VCaP (cell line): ENCODE results near the gene CCDC33.

Experiments
- H3K27ac ChIP-seq: fragments of 450-650 bp; 2 replicates; pipeline ENCODE4 v1.5.1; 2017
- TF ChIP-seq, protein P1 (sequence below): fragments of 450-650 bp; conservative IDR thresholded peaks from 2 replicates; pipeline ENCODE4 v1.5.1; 2017; ENCODE audit warnings: mild to moderate bottlenecking, moderate library complexity

Gene CCDC33

GRCh38 chr15:74261041-74261440 is 24.9 kb downstream of the CCDC33 start:
- no peak overlapping the region for H3K27ac ChIP-seq
- TF ChIP-seq, protein P1, sequence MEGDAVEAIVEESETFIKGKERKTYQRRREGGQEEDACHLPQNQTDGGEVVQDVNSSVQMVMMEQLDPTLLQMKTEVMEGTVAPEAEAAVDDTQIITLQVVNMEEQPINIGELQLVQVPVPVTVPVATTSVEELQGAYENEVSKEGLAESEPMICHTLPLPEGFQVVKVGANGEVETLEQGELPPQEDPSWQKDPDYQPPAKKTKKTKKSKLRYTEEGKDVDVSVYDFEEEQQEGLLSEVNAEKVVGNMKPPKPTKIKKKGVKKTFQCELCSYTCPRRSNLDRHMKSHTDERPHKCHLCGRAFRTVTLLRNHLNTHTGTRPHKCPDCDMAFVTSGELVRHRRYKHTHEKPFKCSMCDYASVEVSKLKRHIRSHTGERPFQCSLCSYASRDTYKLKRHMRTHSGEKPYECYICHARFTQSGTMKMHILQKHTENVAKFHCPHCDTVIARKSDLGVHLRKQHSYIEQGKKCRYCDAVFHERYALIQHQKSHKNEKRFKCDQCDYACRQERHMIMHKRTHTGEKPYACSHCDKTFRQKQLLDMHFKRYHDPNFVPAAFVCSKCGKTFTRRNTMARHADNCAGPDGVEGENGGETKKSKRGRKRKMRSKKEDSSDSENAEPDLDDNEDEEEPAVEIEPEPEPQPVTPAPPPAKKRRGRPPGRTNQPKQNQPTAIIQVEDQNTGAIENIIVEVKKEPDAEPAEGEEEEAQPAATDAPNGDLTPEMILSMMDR, result no peak

DNA sequence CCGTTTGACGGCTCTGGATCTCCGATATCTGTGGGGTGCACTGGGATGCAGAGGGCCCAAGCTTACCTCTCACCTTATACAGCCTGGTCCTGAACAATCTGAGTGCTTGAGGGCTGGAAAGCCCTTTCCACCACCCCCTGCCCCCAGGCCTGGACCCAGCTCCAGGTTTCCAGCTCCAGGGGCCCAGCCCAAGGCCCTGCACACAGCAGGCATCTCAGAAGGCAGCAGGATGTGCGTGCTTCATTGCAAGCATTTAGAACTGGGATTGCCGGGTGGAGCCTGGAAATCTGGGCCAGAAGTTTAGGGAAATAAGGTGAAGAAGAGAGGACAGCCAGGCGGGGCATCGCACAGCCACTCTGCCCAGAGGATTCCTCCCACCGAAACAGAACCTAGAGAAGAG is 25.6 kb downstream of the CCDC33 start:
- H3K27ac ChIP-seq, result no peak overlapping the region
- TF ChIP-seq, protein P1, result no peak

GRCh38 chr15:74262151-74262550 is 26.0 kb downstream of the CCDC33 start:
- H3K27ac ChIP-seq, result no peak overlapping the region
- TF ChIP-seq, protein P1, result no peak

DNA sequence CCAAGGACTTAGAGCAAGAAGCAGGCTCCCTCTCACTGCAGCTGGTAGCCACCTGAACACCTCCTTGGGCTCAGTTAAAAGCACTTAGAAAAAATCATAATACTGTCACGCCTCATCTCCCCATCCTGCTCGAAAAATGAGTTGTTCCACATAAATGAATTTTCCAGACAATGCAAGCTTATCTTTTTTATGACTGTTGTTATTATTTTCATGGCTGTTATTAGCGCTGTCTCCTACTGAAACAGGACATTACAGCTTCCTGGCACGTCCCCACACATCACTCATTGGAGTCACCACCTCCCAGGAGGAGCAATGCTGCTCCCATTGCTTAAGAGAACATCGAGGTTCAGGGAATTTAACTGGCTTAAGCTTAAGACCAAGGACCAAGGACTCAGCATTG is 26.5 kb downstream of the CCDC33 start:
- TF ChIP-seq, protein P1, result no peak
- no peak overlapping the region for H3K27ac ChIP-seq

- no peak overlapping the region for H3K27ac ChIP-seq
- TF ChIP-seq, protein P1, result no peak
These were observed 27.3 kb downstream of the CCDC33 start for GRCh38 chr15:74263466-74263865.

DNA sequence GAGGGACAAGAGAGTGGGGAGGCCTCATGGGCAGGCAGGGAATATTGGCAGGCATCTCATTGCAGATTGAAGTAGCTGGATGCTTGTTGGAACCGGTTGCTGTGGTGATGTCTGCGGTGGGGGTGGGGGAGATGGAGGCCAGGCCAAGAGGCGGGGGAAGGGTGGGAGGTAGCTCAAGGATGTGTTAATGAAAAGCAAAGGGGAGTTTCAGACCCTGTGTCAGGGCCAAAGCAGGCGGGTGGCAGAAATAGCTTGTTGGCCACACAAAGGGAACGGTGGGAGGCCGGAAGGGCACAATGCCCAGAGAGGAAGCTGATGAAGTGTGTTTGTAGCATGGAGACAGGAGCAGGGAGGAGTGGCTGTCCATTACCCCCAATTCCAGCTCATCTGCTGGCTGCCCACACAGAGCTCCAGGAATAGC is 28.0 kb downstream of the CCDC33 start:
- no peak overlapping the region for H3K27ac ChIP-seq
- TF ChIP-seq, protein P1, result no peak

- H3K27ac ChIP-seq, result no peak overlapping the region
These were observed 29.0 kb downstream of the CCDC33 start for GRCh38 chr15:74265046-74265639.

More at GRCh38 chr15:74265046-74265639, 29.0 kb downstream of the CCDC33 start:
- TF ChIP-seq, protein P1, result no peak
